ENCODE results near the gene UBL7.

DNA sequence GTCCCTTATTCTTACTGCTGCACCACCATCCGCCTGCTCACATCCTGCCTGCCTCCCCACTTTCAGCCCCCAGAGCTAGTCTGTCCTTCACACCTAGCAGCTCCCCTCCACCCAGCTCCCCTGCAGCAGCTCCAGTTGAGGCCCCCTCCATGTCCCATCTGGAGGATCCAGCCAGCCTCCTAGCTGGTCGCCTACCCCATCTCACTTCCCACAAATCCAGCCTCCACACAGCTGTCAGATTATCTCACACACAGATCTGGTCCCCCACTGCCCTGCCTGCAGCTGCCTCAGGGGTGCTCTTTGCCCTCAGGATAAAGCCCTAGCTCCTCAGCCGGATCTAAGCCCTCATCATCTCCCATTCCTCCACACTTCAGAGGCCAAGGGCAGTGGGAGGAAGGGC, 18.4 kb downstream of the UBL7 start:
- TF ChIP-seq, protein P1, sequence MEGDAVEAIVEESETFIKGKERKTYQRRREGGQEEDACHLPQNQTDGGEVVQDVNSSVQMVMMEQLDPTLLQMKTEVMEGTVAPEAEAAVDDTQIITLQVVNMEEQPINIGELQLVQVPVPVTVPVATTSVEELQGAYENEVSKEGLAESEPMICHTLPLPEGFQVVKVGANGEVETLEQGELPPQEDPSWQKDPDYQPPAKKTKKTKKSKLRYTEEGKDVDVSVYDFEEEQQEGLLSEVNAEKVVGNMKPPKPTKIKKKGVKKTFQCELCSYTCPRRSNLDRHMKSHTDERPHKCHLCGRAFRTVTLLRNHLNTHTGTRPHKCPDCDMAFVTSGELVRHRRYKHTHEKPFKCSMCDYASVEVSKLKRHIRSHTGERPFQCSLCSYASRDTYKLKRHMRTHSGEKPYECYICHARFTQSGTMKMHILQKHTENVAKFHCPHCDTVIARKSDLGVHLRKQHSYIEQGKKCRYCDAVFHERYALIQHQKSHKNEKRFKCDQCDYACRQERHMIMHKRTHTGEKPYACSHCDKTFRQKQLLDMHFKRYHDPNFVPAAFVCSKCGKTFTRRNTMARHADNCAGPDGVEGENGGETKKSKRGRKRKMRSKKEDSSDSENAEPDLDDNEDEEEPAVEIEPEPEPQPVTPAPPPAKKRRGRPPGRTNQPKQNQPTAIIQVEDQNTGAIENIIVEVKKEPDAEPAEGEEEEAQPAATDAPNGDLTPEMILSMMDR (IDR thresholded peaks at IDR 0.05) = no peak
- TF ChIP-seq POLR2A (IDR thresholded peaks at IDR 0.05) = no peak
